Smooth muscle cell (in vitro differentiated cells): Measurements from ENCODE around the gene SYNRG. TPM values are rescaled to one million over a fixed set of nuclear protein-coding genes. Genes with fewer than 3 reads are reported as not detected.

Experiments used
- DNase-seq: peaks from one replicate; lab custom pipeline; 2025; ENCODE audit not compliant: unreplicated experiment; lab: John Stamatoyannopoulos, UW
- H2AFZ ChIP-seq: fragments of 200-600 bp; sonication (generic); 2 replicates; pipeline ENCODE4 v1.6.0; 2016; ENCODE audit warnings: antibody characterized with exemption, low read depth, mild to moderate bottlenecking
- H3F3A ChIP-seq: fragments of 200-600 bp; sonication (generic); 2 replicates; pipeline ENCODE4 v1.6.0; 2017; ENCODE audit warnings: antibody characterized with exemption, low read depth
- H3K27ac ChIP-seq: fragments of 200-600 bp; sonication (generic); 2 replicates; pipeline ENCODE4 v1.5.1; 2016; ENCODE audit warnings: low read depth, mild to moderate bottlenecking
- H3K27me3 ChIP-seq: fragments of 200-600 bp; sonication (generic); 2 replicates; pipeline ENCODE4 v1.6.1; 2016; ENCODE audit warnings: low read depth, mild to moderate bottlenecking
- H3K36me3 ChIP-seq: fragments of 200-600 bp; sonication (generic); 2 replicates; pipeline ENCODE4 v1.5.1; 2016; ENCODE audit warnings: low read depth
- H3K4me1 ChIP-seq: fragments of 200-600 bp; sonication (generic); 2 replicates; pipeline ENCODE4 v1.5.1; 2016; ENCODE audit warnings: low read depth
- H3K4me2 ChIP-seq: fragments of 200-600 bp; sonication (generic); 2 replicates; pipeline ENCODE4 v1.6.0; 2016; ENCODE audit warnings: mild to moderate bottlenecking
- H3K4me3 ChIP-seq: fragments of 200-600 bp; sonication (generic); 2 replicates; pipeline ENCODE4 v1.5.1; 2016; ENCODE audit warnings: mild to moderate bottlenecking
- H3K79me2 ChIP-seq: fragments of 200-600 bp; sonication (generic); 2 replicates; pipeline ENCODE4 v1.6.0; 2016; ENCODE audit warnings: low read depth, mild to moderate bottlenecking
- H3K9ac ChIP-seq: fragments of 200-600 bp; sonication (generic); 2 replicates; pipeline ENCODE4 v1.6.0; 2016; ENCODE audit warnings: low read depth
- H3K9me3 ChIP-seq: fragments of 200-600 bp; sonication (generic); replicated peaks from 2 replicates; pipeline ENCODE4 v1.5.1; 2016; ENCODE audit warnings: low read depth
- H4K20me1 ChIP-seq: fragments of 200-600 bp; sonication (generic); 2 replicates; pipeline ENCODE4 v1.6.0; 2016; ENCODE audit warnings: low read depth
- CTCF ChIP-seq: fragments of 200-600 bp; sonication (generic); IDR thresholded peaks from 2 replicates; pipeline ENCODE4 v1.5.1; 2017; ENCODE audit warnings: borderline replicate concordance, mild to moderate bottlenecking, antibody characterized with exemption; ENCODE audit not compliant: insufficient read depth, poor library complexity, severe bottlenecking
- WGBS: methylation state at CpG from one replicate; pipeline ENCODE4 v1.1.7; 2016; ENCODE audit warnings: low lambda C conversion rate; 5-methylcytosine and 5-hydroxymethylcytosine counted together
- polyA plus RNA-seq: library from polyadenylated mRNA; unstranded; fragments of >200 nt; fragmentation: Nextera tagmentation; extraction: Ambion mirVana; gene quantifications from 2 replicates; pipeline ENCODE4 v1.2.1, GENCODE V29; 2016
- total RNA-seq: library from RNA; depleted of rRNA; stranded (reverse); fragments of >200 nt; gene quantifications from 2 replicates; pipeline ENCODE4 v1.2.3, GENCODE V29; 2014

Gene SYNRG
- total and polyA plus RNA-seq, 2 experiments from 2014 or later = 16.2 to 18.9 TPM

- peak overlapping the region; percentile 92 for H3K4me2 ChIP-seq
- peaks cover 16% of the 10 kb centered on the region for H3F3A ChIP-seq
- peaks cover 25% of the 10 kb centered on the region for H3K4me1 ChIP-seq
- peak overlapping the region; percentile 72 for H3K4me3 ChIP-seq
- DNase-seq = no peak
- H3K79me2 ChIP-seq = peaks cover 44% of the 10 kb centered on the region
- H3K9ac ChIP-seq = peak overlapping the region; percentile 90
- no peaks in the 10 kb centered on the region for H3K36me3 ChIP-seq
- H3K27me3 ChIP-seq = no peaks in the 10 kb centered on the region
- no peak for TF ChIP-seq CTCF
- WGBS = 9% methylated on average over 24 of the region's 24 CpGs
- no peaks in the 10 kb centered on the region for H3K9me3 ChIP-seq
- H3K27ac ChIP-seq = peak overlapping the region; percentile 99
- H4K20me1 ChIP-seq = peaks cover 31% of the 10 kb centered on the region
- H2AFZ ChIP-seq = peak overlapping the region; percentile 15
Measured at GRCh38 chr17:37490638-37491614, 118.3 kb downstream of the SYNRG start.

- H3K9me3 ChIP-seq = no peaks in the 10 kb centered on the region
Measured at GRCh38 chr17:37490022-37490587, 119.1 kb downstream of the SYNRG start.

GRCh38 chr17:37489197-37490001 lies 119.8 kb downstream of the SYNRG start, which contains the start of gene DUSP14:
TSS of gene DUSP14 (plus strand) at chr17:37489891. CDS start at chr17:37512273, 22,382 bp downstream.
- Histone ChIP-seq H2AFZ (peak within 1 kb of the TSS; percentile 30), H3K4me2 (peak within 1 kb of the TSS; percentile 92), H4K20me1 (peaks cover 16% of the 10 kb centered on the region), H3K9ac (peak within 1 kb of the TSS; percentile 96), H3K27ac (peak within 1 kb of the TSS; percentile 99), H3K36me3 (no peaks in the 10 kb centered on the region), H3K79me2 (peaks cover 29% of the 10 kb centered on the region), H3K9me3 (no peaks in the 10 kb centered on the region), H3F3A (peaks cover 16% of the 10 kb centered on the region), H3K4me3 (peak within 1 kb of the TSS; percentile 72), H3K4me1 (peaks cover 25% of the 10 kb centered on the region), H3K27me3 (no peaks in the 10 kb centered on the region)
- 4% methylated on average over 50 of the region's 100 CpGs for whole genome bisulfite sequencing
- DNase-seq = peak; percentile 52
- no peak for TF ChIP-seq CTCF

More at GRCh38 chr17:37490022-37490587, 119.1 kb downstream of the SYNRG start:
- Histone ChIP-seq H3K4me3 (peak overlapping the region; percentile 72), H3K9ac (peak overlapping the region; percentile 90), H3F3A (peaks cover 16% of the 10 kb centered on the region), H4K20me1 (peaks cover 23% of the 10 kb centered on the region), H2AFZ (no peak overlapping the region), H3K4me2 (peak overlapping the region; percentile 92), H3K27me3 (no peaks in the 10 kb centered on the region), H3K36me3 (no peaks in the 10 kb centered on the region), H3K27ac (peak overlapping the region; percentile 99), H3K4me1 (peaks cover 25% of the 10 kb centered on the region), H3K79me2 (peaks cover 36% of the 10 kb centered on the region)
- peak; percentile 52 for DNase-seq
- peak; percentile 57 for TF ChIP-seq CTCF
- under 1% methylated on average over 26 of the region's 56 CpGs for WGBS
